Stimulated activated CD8-positive, alpha-beta memory T cell treated with anti-CD3 and anti-CD28 coated beads, Interleukin-2, amount 100 ng/mL, for 1 hour (primary cell): ENCODE measurements around the gene EBF3.

Source experiments
- DNase-seq, 2 donors: peaks; one replicate each; pipeline ENCODE4 v3.0.0-alpha.2; 2020; ENCODE audit warnings: low read depth in 2 of 2

The EBF3 gene

GRCh38 chr10:129971381-129972144, 7.5 kb upstream of the EBF3 start:
- no peak for DNase-seq

GRCh38 chr10:129970465-129971364, 6.6 kb upstream of the EBF3 start:
- no peak for DNase-seq

- no peak for DNase-seq
These were observed 5.9 kb upstream of the EBF3 start for GRCh38 chr10:129969911-129970464.

- no peak for DNase-seq
These were observed 5.3 kb upstream of the EBF3 start for GRCh38 chr10:129969184-129969910.

- DNase-seq = no peak
These were observed 4.7 kb upstream of the EBF3 start for GRCh38 chr10:129968853-129969183.

GRCh38 chr10:129968020-129968852, 4.2 kb upstream of the EBF3 start:
- no peak for DNase-seq

GRCh38 chr10:129967579-129968019, 3.5 kb upstream of the EBF3 start:
- no peak for DNase-seq

- DNase-seq = no peak
These were observed 3.0 kb upstream of the EBF3 start for GRCh38 chr10:129966889-129967578.

- no peak for DNase-seq
These were observed 2.4 kb upstream of the EBF3 start for GRCh38 chr10:129966370-129966888.

GRCh38 chr10:129965959-129966358, 1.9 kb upstream of the EBF3 start:
- no peak for DNase-seq

GRCh38 chr10:129965425-129965808, 1.3 kb upstream of the EBF3 start:
- no peak for DNase-seq

- DNase-seq = no peak
These were observed 744 bp upstream of the EBF3 start for GRCh38 chr10:129964611-129965424.

- DNase-seq = no peak
These were observed 1.0 kb downstream of the EBF3 start for GRCh38 chr10:129962872-129963640.

GRCh38 chr10:129962031-129962871, 1.8 kb downstream of the EBF3 start:
- no peak for DNase-seq

- no peak for DNase-seq
These were observed 2.8 kb downstream of the EBF3 start for GRCh38 chr10:129961157-129961701.

- DNase-seq = no peak
These were observed 3.5 kb downstream of the EBF3 start for GRCh38 chr10:129960481-129961156.
